Myocyte (in vitro differentiated cells): ENCODE data around the gene FSD1. TPM values are rescaled to one million over a fixed set of nuclear protein-coding genes. Genes with fewer than 3 reads are reported as not detected.
A peak's percentile ranks its signal among the peaks of the same experiment; 100 is the strongest.
"Not testable (repeated sequence)": the region's sequence is repeated elsewhere in the genome, so short reads cannot be mapped to it uniquely, and the experiment has no call there.

Experiments used
- DNase-seq: peaks from one replicate; pipeline ENCODE4 v3.0.0-alpha.2; 2012; ENCODE audit warnings: low read depth
- total RNA-seq: library from RNA; depleted of rRNA; stranded (reverse); fragments of >200 nt; gene quantifications from 2 replicates; pipeline ENCODE4 v1.2.3, GENCODE V29; 2014

FSD1 gene
- total RNA-seq, 1 donor from 2014 or later, result 2.6 TPM

GRCh38 chr19:4313847-4314490 lies 9.6 kb downstream of the FSD1 start:
- DNase-seq, result no peak

GRCh38 chr19:4316956-4317355 lies 12.6 kb downstream of the FSD1 start:
- DNase-seq, result no peak

GRCh38 chr19:4318460-4318859 lies 14.1 kb downstream of the FSD1 start:
- DNase-seq, result no peak

- no peak for DNase-seq
Observed at GRCh38 chr19:4319067-4319718, 14.8 kb downstream of the FSD1 start.

GRCh38 chr19:4320419-4320818 lies 16.0 kb downstream of the FSD1 start:
- DNase-seq, result no peak

GRCh38 chr19:4322942-4323665 lies 18.7 kb downstream of the FSD1 start:
- DNase-seq, result no peak

GRCh38 chr19:4323692-4324091 lies 19.3 kb downstream of the FSD1 start:
- no peak for DNase-seq

GRCh38 chr19:4324228-4324627 lies 19.8 kb downstream of the FSD1 start:
- no peak for DNase-seq

GRCh38 chr19:4326215-4326836 lies 21.9 kb downstream of the FSD1 start:
- no peak for DNase-seq

- no peak for DNase-seq
Observed at GRCh38 chr19:4326837-4327251, 22.4 kb downstream of the FSD1 start.

GRCh38 chr19:4327252-4327876 lies 23.0 kb downstream of the FSD1 start:
- DNase-seq, result peak; percentile 19

- no peak for DNase-seq
Observed at GRCh38 chr19:4327877-4328242, 23.5 kb downstream of the FSD1 start.

GRCh38 chr19:4328243-4328990 lies 24.0 kb downstream of the FSD1 start:
- peak; percentile 92 for DNase-seq

- DNase-seq, result not testable (repeated sequence)
Observed at GRCh38 chr19:4328991-4329681, 24.7 kb downstream of the FSD1 start.

- DNase-seq, result no peak
Observed at GRCh38 chr19:4329858-4330257, 25.5 kb downstream of the FSD1 start.

- no peak for DNase-seq
Observed at GRCh38 chr19:4334929-4335570, 30.7 kb downstream of the FSD1 start.

- no peak for DNase-seq
Observed at GRCh38 chr19:4337906-4338440, 33.6 kb downstream of the FSD1 start.

GRCh38 chr19:4338441-4339355 lies 34.3 kb downstream of the FSD1 start, which contains the start of gene STAP2:
STAP2 (minus strand) TSS chr19:4338827; CDS start chr19:4338753, 74 bp downstream.
- no peak for DNase-seq
